Uterus (tissue), 4 donors: ENCODE results near the gene TTC29. TPM values are rescaled to one million over a fixed set of nuclear protein-coding genes. Genes with fewer than 3 reads are reported as not detected.

Experiments
- DNase-seq, 2 donors: peaks; one replicate each; pipeline ENCODE4 v3.0.0-alpha.2; 2019 to 2020
- H3K27ac ChIP-seq, 2 donors: fragments of 200-600 bp; sonication (generic); 1 replicate in 1 of 2; 2 replicates in 1 of 2; pipeline ENCODE4 v1.5.1; 2016 to 2018
- H3K27me3 ChIP-seq, 2 donors: fragments of 200-600 bp; sonication (generic); one replicate each; pipeline ENCODE4 v1.5.1; 2018 to 2019; ENCODE audit warnings: control low read depth in 1 of 2
- H3K36me3 ChIP-seq, 2 donors: fragments of 200-600 bp; sonication (generic); one replicate each; pipeline ENCODE4 v1.5.1; 2019; ENCODE audit warnings: control low read depth in 1 of 2
- H3K4me1 ChIP-seq, 2 donors: fragments of 200-600 bp; sonication (generic); one replicate each; pipeline ENCODE4 v1.5.1; 2018 to 2019; ENCODE audit warnings: control low read depth in 1 of 2
- H3K4me3 ChIP-seq, 2 donors: fragments of 200-600 bp; sonication (generic); 1 replicate in 1 of 2; 2 replicates in 1 of 2; pipeline ENCODE4 v1.5.1; 2018 to 2019; ENCODE audit warnings: mild to moderate bottlenecking in 1 of 2
- H3K9me3 ChIP-seq, 2 donors: fragments of 200-600 bp; sonication (generic); one replicate each; pipeline ENCODE4 v1.5.1; 2019; ENCODE audit warnings: control low read depth in 1 of 2
- POLR2A ChIP-seq, 2 donors: fragments of 450-650 bp; IDR thresholded peaks; one replicate each; pipeline ENCODE4 v1.6.1; 2016; ENCODE audit warnings: antibody characterized with exemption in 2 of 2, mild to moderate bottlenecking in 1 of 2, moderate library complexity in 1 of 2
- intact Hi-C: fragments of 100-400 bp; cut with DNase I; formaldehyde crosslinking; loops from one replicate; pipeline ENCODE4 v1.15.1; 2023; ENCODE audit warnings: low total_unique reads
- total RNA-seq, 4 donors: library from RNA; depleted of rRNA in 3 of 4; stranded (reverse); fragments of >200 nt in 3 of 4; gene quantifications; one replicate each; pipeline versions ENCODE4 v1.1.0 to v1.2.4, GENCODE V29; 2014 to 2023
- TF ChIP-seq, protein P1 (sequence below), 4 experiments: fragments of 200-600 bp in 2 of 4; fragments of 450-650 bp in 2 of 4; sonication (generic) in 2 of 4; IDR thresholded peaks; one replicate each; pipeline ENCODE4 v1.5.1; 2016 to 2019; ENCODE audit warnings: antibody characterized with exemption in 4 of 4, mild to moderate bottlenecking in 2 of 4, moderate library complexity in 1 of 4
- donor health status: DM: yes; HTN: yes; CAD: no.

The TTC29 gene
- total RNA-seq, 4 donors from 2014 or later, result 2.1 TPM; not detected in 3

DNA sequence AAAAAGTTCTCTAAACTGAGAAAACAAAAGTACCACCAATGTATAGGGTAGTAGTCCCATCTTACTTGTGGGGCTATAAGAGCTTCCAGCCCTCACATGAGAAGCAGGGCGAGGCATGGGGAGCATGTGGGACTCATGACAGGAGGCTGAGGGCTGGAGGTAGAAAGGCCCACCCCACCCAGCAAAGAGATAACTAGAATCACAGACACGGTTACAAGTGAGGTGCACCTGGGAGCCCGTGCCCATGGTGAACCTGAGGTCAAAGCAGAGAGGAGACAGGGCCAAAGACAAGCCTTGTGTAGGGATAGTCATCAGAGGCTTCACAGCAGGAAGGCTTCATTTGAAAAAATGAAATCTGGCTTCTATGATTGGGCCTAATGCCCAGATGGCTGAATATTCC lies 55.4 kb downstream of the TTC29 start:
- DNase-seq, result no peak
- TF ChIP-seq POLR2A (IDR thresholded peaks at IDR 0.05), result no peak
- TF ChIP-seq, protein P1, sequence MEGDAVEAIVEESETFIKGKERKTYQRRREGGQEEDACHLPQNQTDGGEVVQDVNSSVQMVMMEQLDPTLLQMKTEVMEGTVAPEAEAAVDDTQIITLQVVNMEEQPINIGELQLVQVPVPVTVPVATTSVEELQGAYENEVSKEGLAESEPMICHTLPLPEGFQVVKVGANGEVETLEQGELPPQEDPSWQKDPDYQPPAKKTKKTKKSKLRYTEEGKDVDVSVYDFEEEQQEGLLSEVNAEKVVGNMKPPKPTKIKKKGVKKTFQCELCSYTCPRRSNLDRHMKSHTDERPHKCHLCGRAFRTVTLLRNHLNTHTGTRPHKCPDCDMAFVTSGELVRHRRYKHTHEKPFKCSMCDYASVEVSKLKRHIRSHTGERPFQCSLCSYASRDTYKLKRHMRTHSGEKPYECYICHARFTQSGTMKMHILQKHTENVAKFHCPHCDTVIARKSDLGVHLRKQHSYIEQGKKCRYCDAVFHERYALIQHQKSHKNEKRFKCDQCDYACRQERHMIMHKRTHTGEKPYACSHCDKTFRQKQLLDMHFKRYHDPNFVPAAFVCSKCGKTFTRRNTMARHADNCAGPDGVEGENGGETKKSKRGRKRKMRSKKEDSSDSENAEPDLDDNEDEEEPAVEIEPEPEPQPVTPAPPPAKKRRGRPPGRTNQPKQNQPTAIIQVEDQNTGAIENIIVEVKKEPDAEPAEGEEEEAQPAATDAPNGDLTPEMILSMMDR (IDR thresholded peaks at IDR 0.05), result no peak
- no peaks in the 10 kb centered on the region for H3K9me3 ChIP-seq
- no peaks in the 10 kb centered on the region for H3K4me1 ChIP-seq
- H3K4me3 ChIP-seq, result no peak overlapping the region
- H3K36me3 ChIP-seq, result no peaks in the 10 kb centered on the region
- no peak overlapping the region for H3K27ac ChIP-seq
- intact Hi-C loops, result no loop called here
- no peaks in the 10 kb centered on the region for H3K27me3 ChIP-seq

DNA sequence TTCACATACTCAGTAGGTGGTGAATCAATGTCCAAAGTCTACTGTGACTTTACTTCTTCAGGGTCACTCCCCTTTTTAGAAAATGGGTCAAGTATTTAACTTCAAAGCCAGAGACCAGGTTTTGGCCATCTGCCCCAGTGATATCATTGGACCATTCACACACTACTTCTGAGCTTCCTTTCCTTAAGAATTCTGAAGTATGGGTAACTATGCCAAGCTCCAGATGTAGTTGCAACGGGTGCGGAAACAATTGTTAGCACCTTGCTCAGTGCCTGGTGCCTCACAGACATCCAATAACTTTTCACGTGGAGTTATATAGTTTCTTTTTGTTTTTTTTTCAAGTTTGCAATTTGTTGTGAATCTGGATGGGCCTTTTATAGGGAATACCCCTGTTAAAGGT lies 62.6 kb downstream of the TTC29 start:
- H3K4me1 ChIP-seq, result no peaks in the 10 kb centered on the region
- no peak for DNase-seq
- H3K27ac ChIP-seq, result no peak overlapping the region
- H3K27me3 ChIP-seq, result no peaks in the 10 kb centered on the region
- H3K36me3 ChIP-seq, result no peaks in the 10 kb centered on the region
- intact Hi-C loops, result no loop called here
- H3K9me3 ChIP-seq, result no peaks in the 10 kb centered on the region
- no peak for TF ChIP-seq POLR2A (IDR thresholded peaks at IDR 0.05)
- TF ChIP-seq, protein P1 (IDR thresholded peaks at IDR 0.05), result no peak
- no peak overlapping the region for H3K4me3 ChIP-seq

DNA sequence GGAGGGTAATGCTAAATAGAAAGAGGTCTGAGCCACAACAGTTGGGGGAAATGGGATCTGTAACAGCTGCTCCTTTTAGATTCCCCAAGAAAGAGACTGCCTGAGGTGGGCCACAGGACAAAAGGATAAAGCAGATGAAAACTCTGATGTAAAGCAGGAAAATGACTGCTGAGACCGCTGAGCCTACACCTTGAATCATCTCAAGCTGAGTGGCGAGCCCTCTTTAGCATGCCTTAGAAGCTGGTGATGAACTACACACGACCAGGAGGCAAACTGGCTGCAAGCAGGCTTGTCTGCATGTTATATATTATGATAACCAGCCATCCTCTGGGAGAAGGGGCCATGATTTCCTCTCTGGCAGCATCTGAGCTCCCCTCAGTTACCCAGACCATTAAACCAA lies 88.4 kb downstream of the TTC29 start:
- no peak for DNase-seq
- Histone ChIP-seq H3K4me3 (no peak overlapping the region), H3K27ac (no peak overlapping the region), H3K36me3 (no peaks in the 10 kb centered on the region), H3K27me3 (no peaks in the 10 kb centered on the region), H3K4me1 (no peaks in the 10 kb centered on the region), H3K9me3 (no peaks in the 10 kb centered on the region)
- TF ChIP-seq, protein P1 (IDR thresholded peaks at IDR 0.05), result no peak
- no peak for TF ChIP-seq POLR2A (IDR thresholded peaks at IDR 0.05)
- intact Hi-C loops, result no loop called here

DNA sequence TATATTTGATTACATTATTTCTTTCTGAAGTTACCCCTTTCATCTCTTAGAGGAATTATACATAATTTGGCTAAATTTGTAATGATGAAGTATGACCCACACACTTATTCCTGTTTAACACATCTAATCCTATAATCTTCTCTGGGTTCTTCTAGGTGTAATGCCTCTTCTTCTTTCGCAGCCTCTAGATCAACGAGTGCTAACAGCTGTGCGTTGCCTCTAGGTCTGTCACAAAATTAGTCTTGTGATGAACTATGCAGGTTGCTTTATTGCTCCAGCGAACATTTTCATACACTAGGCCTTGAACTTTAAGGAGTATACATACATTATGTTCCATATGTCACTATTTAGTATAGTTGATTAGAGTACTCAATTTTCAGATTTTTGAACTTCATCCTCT lies 89.9 kb downstream of the TTC29 start:
- no peak for TF ChIP-seq POLR2A (IDR thresholded peaks at IDR 0.05)
- TF ChIP-seq, protein P1 (IDR thresholded peaks at IDR 0.05), result no peak
- intact Hi-C loops, result no loop called here
- H3K4me1 ChIP-seq, result no peaks in the 10 kb centered on the region
- no peak for DNase-seq
- H3K9me3 ChIP-seq, result no peaks in the 10 kb centered on the region
- H3K27ac ChIP-seq, result no peak overlapping the region
- no peaks in the 10 kb centered on the region for H3K27me3 ChIP-seq
- H3K36me3 ChIP-seq, result no peaks in the 10 kb centered on the region
- H3K4me3 ChIP-seq, result no peak overlapping the region

DNA sequence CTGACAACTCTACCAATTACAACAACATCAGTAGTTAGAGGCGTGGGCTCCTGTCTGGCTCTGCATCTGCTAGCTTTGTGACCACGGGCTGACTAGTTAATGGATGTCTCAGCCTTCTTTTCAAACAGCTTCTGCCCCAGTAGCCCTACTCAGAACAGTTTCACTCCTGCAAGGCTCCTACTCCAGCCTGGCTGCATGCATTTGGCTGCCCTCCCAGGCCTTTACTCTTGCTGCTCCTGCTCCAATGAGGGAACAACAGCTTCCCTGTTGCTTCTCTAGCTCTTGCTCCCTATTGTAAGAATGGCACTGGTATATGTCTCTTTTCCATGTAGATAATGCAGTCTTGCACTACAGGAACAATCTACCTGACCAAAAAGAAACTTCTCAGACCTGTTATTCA lies 93.3 kb downstream of the TTC29 start:
- Histone ChIP-seq H3K36me3 (no peaks in the 10 kb centered on the region), H3K9me3 (no peaks in the 10 kb centered on the region), H3K4me3 (no peak overlapping the region), H3K4me1 (no peaks in the 10 kb centered on the region), H3K27me3 (no peaks in the 10 kb centered on the region), H3K27ac (no peak overlapping the region)
- intact Hi-C loops, result no loop called here
- DNase-seq, result no peak
- TF ChIP-seq, protein P1 (IDR thresholded peaks at IDR 0.05), result no peak
- no peak for TF ChIP-seq POLR2A (IDR thresholded peaks at IDR 0.05)
